WTC11 (cell line): ENCODE results near the gene EMC1. TPM values are rescaled to one million over a fixed set of nuclear protein-coding genes. Genes with fewer than 3 reads are reported as not detected.
"Not testable (repeated sequence)": the region's sequence is repeated elsewhere in the genome, so short reads cannot be mapped to it uniquely, and the experiment has no call there.

Experiments used
- ATAC-seq: fragments of 200-7000 bp; cut with Tn5 transposase; 2 replicates; pipeline ENCODE4 v1.10.0; 2021; ENCODE audit warnings: mild to moderate bottlenecking, moderate library complexity
- CTCF ChIA-PET: fragments of 300-600 bp; sonication (Branson Sonifier 250); formaldehyde crosslinking; loops from one replicate; lab custom pipeline; 2021; ENCODE audit warnings: antibody characterized with exemption; lab: Charles Lee
- POLR2A ChIA-PET: fragments of 350-600 bp; sonication (Branson Sonifier 250); formaldehyde crosslinking; loops from one replicate; lab custom pipeline; 2021; ENCODE audit warnings: antibody characterized with exemption; lab: Charles Lee
- DNase-seq: peaks from one replicate; pipeline ENCODE4 v3.0.0; 2021; ENCODE audit warnings: low spot score
- H3K27ac Mint-ChIP-seq: 2 replicates; pipeline ENCODE4 v1.8.0; 2021; ENCODE audit warnings: mixed read lengths
- H3K27me3 Mint-ChIP-seq: 2 replicates; pipeline ENCODE4 v1.8.0; 2021; ENCODE audit warnings: low read depth, mild to moderate bottlenecking, moderate library complexity, mixed read lengths
- H3K36me3 Mint-ChIP-seq: 2 replicates; pipeline ENCODE4 v1.8.0; 2021; ENCODE audit warnings: mixed read lengths
- H3K4me1 Mint-ChIP-seq: 2 replicates; pipeline ENCODE4 v1.8.0; 2022; ENCODE audit warnings: mixed read lengths
- H3K4me3 Mint-ChIP-seq: 2 replicates; pipeline ENCODE4 v1.8.0; 2021; ENCODE audit warnings: mild to moderate bottlenecking, moderate library complexity, mixed read lengths
- H3K9me3 Mint-ChIP-seq: 2 replicates; pipeline ENCODE4 v1.8.0; 2021; ENCODE audit warnings: mixed read lengths
- AFF4 ChIP-seq: sonication (generic); formaldehyde crosslinking; IDR thresholded peaks from 2 replicates; pipeline ENCODE4 v1.8.1; 2023; ENCODE audit warnings: mild to moderate bottlenecking, missing genetic modification reagents, borderline replicate concordance
- CBFB ChIP-seq: sonication (generic); formaldehyde crosslinking; IDR thresholded peaks from 2 replicates; pipeline ENCODE4 v1.8.1; 2022; ENCODE audit warnings: mild to moderate bottlenecking, low read depth, missing genetic modification reagents
- CREB1 ChIP-seq: sonication (generic); formaldehyde crosslinking; IDR thresholded peaks from 2 replicates; pipeline ENCODE4 v1.8.0; 2023; ENCODE audit warnings: mild to moderate bottlenecking, missing genetic modification reagents
- FOXP1 ChIP-seq: sonication (generic); formaldehyde crosslinking; IDR thresholded peaks from 2 replicates; pipeline ENCODE4 v1.8.0; 2022; ENCODE audit warnings: missing genetic modification reagents, mild to moderate bottlenecking, moderate library complexity, borderline replicate concordance
- GRHL2 ChIP-seq: fragments of 250-450 bp; sonication (Bioruptor Pico); IDR thresholded peaks from 2 replicates; pipeline ENCODE4 v1.8.0; 2022; ENCODE audit warnings: mild to moderate bottlenecking, moderate library complexity; ENCODE audit not compliant: insufficient replicate concordance, severe bottlenecking
- IRF1 ChIP-seq: sonication (generic); formaldehyde crosslinking; IDR thresholded peaks from 2 replicates; pipeline ENCODE4 v1.8.0; 2023; ENCODE audit warnings: missing genetic modification reagents
- NFE2L1 ChIP-seq: sonication (generic); formaldehyde crosslinking; IDR thresholded peaks from 2 replicates; pipeline ENCODE4 v1.8.1; 2023; ENCODE audit warnings: missing genetic modification reagents
- NFYB ChIP-seq: sonication (generic); formaldehyde crosslinking; conservative IDR thresholded peaks from 2 replicates; pipeline ENCODE4 v1.8.0; 2022; ENCODE audit warnings: low read depth, missing genetic modification reagents
- OVOL2 ChIP-seq: fragments of 250-450 bp; sonication (Bioruptor Pico); IDR thresholded peaks from 2 replicates; pipeline ENCODE4 v1.9.0; 2021; ENCODE audit warnings: mild to moderate bottlenecking, borderline replicate concordance
- PREB ChIP-seq: sonication (generic); formaldehyde crosslinking; IDR thresholded peaks from 2 replicates; pipeline ENCODE4 v1.8.1; 2022; ENCODE audit warnings: mild to moderate bottlenecking, missing genetic modification reagents, moderate library complexity, borderline replicate concordance
- PRRX2 ChIP-seq: fragments of 250-450 bp; sonication (Bioruptor Pico); IDR thresholded peaks from 2 replicates; pipeline ENCODE4 v1.8.0; 2021; ENCODE audit warnings: mild to moderate bottlenecking
- SMAD3 ChIP-seq: sonication (generic); formaldehyde crosslinking; IDR thresholded peaks from 2 replicates; pipeline ENCODE4 v1.8.0; 2022; ENCODE audit warnings: missing genetic modification reagents, mild to moderate bottlenecking, borderline replicate concordance
- TEAD4 ChIP-seq: sonication (generic); formaldehyde crosslinking; IDR thresholded peaks from 2 replicates; pipeline ENCODE4 v1.8.0; 2022; ENCODE audit warnings: mild to moderate bottlenecking, missing genetic modification reagents
- ZBTB21 ChIP-seq: sonication (generic); formaldehyde crosslinking; IDR thresholded peaks from 2 replicates; pipeline ENCODE4 v1.8.1; 2023; ENCODE audit warnings: mild to moderate bottlenecking, missing genetic modification reagents, borderline replicate concordance
- ZBTB43 ChIP-seq: sonication (generic); formaldehyde crosslinking; IDR thresholded peaks from 2 replicates; pipeline ENCODE4 v1.8.1; 2023; ENCODE audit warnings: mild to moderate bottlenecking, missing genetic modification reagents
- ZNF138 ChIP-seq: sonication (generic); formaldehyde crosslinking; conservative IDR thresholded peaks from 2 replicates; pipeline ENCODE4 v1.8.1; 2022; ENCODE audit warnings: mild to moderate bottlenecking, moderate library complexity, missing genetic modification reagents
- ZNF219 ChIP-seq: sonication (generic); formaldehyde crosslinking; IDR thresholded peaks from 2 replicates; pipeline ENCODE4 v1.8.0; 2023; ENCODE audit warnings: missing genetic modification reagents, mild to moderate bottlenecking, borderline replicate concordance
- ZNF423 ChIP-seq: fragments of 250-450 bp; sonication (Bioruptor Pico); IDR thresholded peaks from 2 replicates; pipeline ENCODE4 v2.1.2; 2022; ENCODE audit warnings: mild to moderate bottlenecking, moderate library complexity
- ZNF425 ChIP-seq: fragments of 250-450 bp; sonication (Bioruptor Pico); conservative IDR thresholded peaks from 2 replicates; pipeline ENCODE4 v1.9.0; 2021; ENCODE audit warnings: mild to moderate bottlenecking
- total RNA-seq: library from RNA; stranded (reverse); gene quantifications from 3 replicates; pipeline ENCODE4 v1.2.3, GENCODE V29; 2021

Gene EMC1
- total RNA-seq, 1 experiment from 2014 or later = 53.5 TPM

GRCh38 chr1:19288324-19289241, 37.3 kb upstream of the EMC1 start, which contains the start of gene AKR7A3 (continued):
- 0 out of 2 replicates have a peak, but pooled peaks have one; percentile 45 for TF ChIP-seq AFF4 (CRISPR knock-in tag)

DNA sequence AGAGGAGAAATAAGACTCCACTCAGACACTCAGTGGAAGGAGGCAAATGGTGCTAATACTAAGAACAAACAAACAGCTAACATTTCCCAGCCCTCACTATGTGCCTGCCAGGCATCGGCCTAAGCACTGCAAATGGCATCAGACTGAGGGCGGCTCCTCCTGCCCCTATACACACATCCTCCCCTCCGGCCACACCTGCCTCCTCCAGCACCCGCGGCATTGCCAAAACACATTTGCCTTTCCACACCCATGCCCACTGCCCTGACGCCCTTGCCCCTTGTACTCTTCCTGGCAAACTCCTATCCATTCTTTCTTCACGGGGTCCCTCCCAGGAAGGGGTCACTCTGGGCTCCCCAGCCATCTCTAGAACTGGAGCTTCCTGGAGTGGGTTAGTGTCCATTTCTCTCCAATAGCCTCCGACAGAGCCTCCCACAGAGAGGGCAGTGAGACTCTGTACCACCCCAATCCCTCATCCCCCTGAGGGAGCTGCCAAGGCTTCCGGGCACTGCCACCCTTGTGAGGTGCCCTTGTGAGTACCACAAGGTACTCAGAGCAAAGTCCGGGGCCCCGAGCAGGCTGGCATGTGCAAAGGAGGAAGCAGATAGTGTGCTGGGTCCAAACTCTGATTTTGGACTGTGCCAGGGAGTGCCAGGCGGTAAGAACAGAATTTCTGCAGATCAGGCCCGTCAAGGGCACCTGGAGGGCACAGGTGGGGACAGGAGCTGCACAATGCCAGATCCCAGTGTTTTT, 36.3 kb upstream of the EMC1 start:
- H3K27me3 Mint-ChIP-seq = peaks cover 38% of the 10 kb centered on the region
- peaks cover 6% of the 10 kb centered on the region for H3K4me1 Mint-ChIP-seq
- no peak for DNase-seq
- TF ChIP-seq ZBTB21 = no peak
- TF ChIP-seq ZNF425 (CRISPR knock-in tag) = no peak
- TF ChIP-seq PREB = no peak
- no peak for TF ChIP-seq NFE2L1
- TF ChIP-seq PRRX2 (CRISPR knock-in tag) = no peak
- TF ChIP-seq FOXP1 = no peak
- TF ChIP-seq SMAD3 (CRISPR knock-in tag) = no peak
- no peak for TF ChIP-seq ZNF423 (CRISPR knock-in tag)
- TF ChIP-seq GRHL2 (CRISPR knock-in tag) = no peak
- no peak for TF ChIP-seq ZNF138 (CRISPR knock-in tag)
- TF ChIP-seq ZNF219 (CRISPR knock-in tag) = no peak
- TF ChIP-seq NFYB (CRISPR knock-in tag) = no peak
- TF ChIP-seq TEAD4 = no peak
- TF ChIP-seq CREB1 (CRISPR knock-in tag) = no peak
- no peak for TF ChIP-seq ZBTB43
- TF ChIP-seq CBFB = no peak
- no peak for TF ChIP-seq OVOL2
- no peak for TF ChIP-seq IRF1 (CRISPR knock-in tag)
- H3K9me3 Mint-ChIP-seq = peaks cover 9% of the 10 kb centered on the region; the same call in 1 of the 2 replicates
- ChIA-PET CTCF (interaction anchor here (0.6 to 2.0 kb wide), 6 partner anchors 18 to 427 kb away, joined by 3 to 11 read pairs (median 4); partner anchors contain the start of gene CAPZB), POLR2A (no interaction called here)
- H3K4me3 Mint-ChIP-seq = peak overlapping the region; percentile 60
- ATAC-seq = no peak
- no peak overlapping the region for H3K27ac Mint-ChIP-seq
- peaks cover 3% of the 10 kb centered on the region; the same call in 1 of the 2 replicates for H3K36me3 Mint-ChIP-seq

- H3K9me3 Mint-ChIP-seq, H3K4me1 Mint-ChIP-seq, DNase-seq, ATAC-seq, H3K27ac Mint-ChIP-seq, CTCF ChIA-PET, H3K36me3 Mint-ChIP-seq, H3K4me3 Mint-ChIP-seq: not testable (repeated sequence)
- peaks cover 36% of the 10 kb centered on the region for H3K27me3 Mint-ChIP-seq
- POLR2A ChIA-PET = interaction anchor here (0.6 kb wide), 1 partner anchor 33 kb away, joined by 3 read pairs; no protein-coding TSS in a partner anchor
These were observed 34.5 kb upstream of the EMC1 start for GRCh38 chr1:19285807-19286206.

DNA sequence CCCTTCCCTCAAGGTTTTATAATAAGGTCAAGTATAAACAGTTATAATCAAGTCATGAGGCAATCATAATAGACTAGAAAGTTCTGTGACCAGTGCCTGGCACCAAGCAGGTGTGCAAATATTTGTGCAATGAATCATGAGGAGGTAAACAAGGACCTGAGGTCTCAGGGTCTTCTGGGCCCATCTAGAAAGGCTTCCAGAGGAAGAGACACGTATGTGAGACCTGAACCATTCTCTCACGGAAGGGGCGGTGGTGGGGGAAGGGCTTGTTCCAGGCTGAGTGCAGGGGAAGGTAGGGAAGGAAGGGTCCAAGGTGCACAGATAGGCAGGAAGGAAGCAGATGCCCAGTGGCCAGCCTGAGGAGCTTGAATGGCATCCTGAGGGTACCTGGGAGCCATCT, 34.0 kb upstream of the EMC1 start:
- CTCF ChIA-PET, POLR2A ChIA-PET, H3K9me3 Mint-ChIP-seq, H3K4me3 Mint-ChIP-seq, H3K36me3 Mint-ChIP-seq, ATAC-seq, H3K27ac Mint-ChIP-seq, H3K4me1 Mint-ChIP-seq, DNase-seq: not testable (repeated sequence)
- H3K27me3 Mint-ChIP-seq = peaks cover 35% of the 10 kb centered on the region
